Keratinocyte (primary cell): ENCODE results near the gene MYH10. TPM values are rescaled to one million over a fixed set of nuclear protein-coding genes. Genes with fewer than 3 reads are reported as not detected.

Source experiments
- DNase-seq: peaks from one replicate; pipeline ENCODE4 v3.0.0-alpha.2; 2011; ENCODE audit warnings: low read depth, missing footprints, low spot score
- FAIRE-seq: peaks from 2 replicates; lab custom pipeline; 2011; peaks lifted over from hg19 to GRCh38; lab: Jason Lieb, UNC
- H2AFZ ChIP-seq: 2 replicates; pipeline ENCODE4 v1.6.0; 2012; ENCODE audit warnings: low read length, control low read depth, inconsistent platforms; ENCODE audit not compliant: control insufficient read depth
- H3K27ac ChIP-seq: 2 replicates; pipeline ENCODE4 v1.5.1; 2011; ENCODE audit warnings: low read length; ENCODE audit not compliant: control insufficient read depth, insufficient read depth
- H3K27me3 ChIP-seq: 3 replicates; pipeline ENCODE4 v1.6.0; 2011; ENCODE audit warnings: low read length; ENCODE audit not compliant: control insufficient read depth, insufficient read depth; ENCODE audit errors: extremely low read depth
- H3K36me3 ChIP-seq, 2 experiments: 2 replicates in 1 of 2; 3 replicates in 1 of 2; pipeline ENCODE4 v1.5.1; 2011; ENCODE audit warnings: low read length in 2 of 2, mild to moderate bottlenecking in 1 of 2; ENCODE audit not compliant: control insufficient read depth in 2 of 2, insufficient read depth in 2 of 2; ENCODE audit errors: extremely low read depth in 1 of 2
- H3K4me1 ChIP-seq: 3 replicates; pipeline ENCODE4 v1.5.1; 2011; ENCODE audit warnings: low read length; ENCODE audit not compliant: control insufficient read depth, insufficient read depth; ENCODE audit errors: extremely low read depth
- H3K4me2 ChIP-seq: 3 replicates; pipeline ENCODE4 v1.6.0; 2011; ENCODE audit warnings: low read depth, low read length; ENCODE audit not compliant: control insufficient read depth, insufficient read depth; ENCODE audit errors: extremely low read depth
- H3K4me3 ChIP-seq, 3 experiments: fragments of 200-600 bp in 1 of 3; sonication (generic) in 1 of 3; 2 replicates in 2 of 3; 3 replicates in 1 of 3; pipeline ENCODE4 v1.5.1; 2011 to 2016; ENCODE audit warnings: low read length in 3 of 3, mild to moderate bottlenecking in 3 of 3, control low read depth in 2 of 3, inconsistent platforms in 1 of 3, low read depth in 1 of 3, mixed read lengths in 1 of 3, mixed run types in 1 of 3, moderate library complexity in 1 of 3; ENCODE audit not compliant: control insufficient read depth in 2 of 3, insufficient read depth in 2 of 3; ENCODE audit errors: extremely low read depth in 1 of 3
- H3K79me2 ChIP-seq: 2 replicates; pipeline ENCODE4 v1.6.0; 2012; ENCODE audit warnings: low read length; ENCODE audit not compliant: control insufficient read depth, insufficient read depth
- H3K9ac ChIP-seq: 3 replicates; pipeline ENCODE4 v1.6.0; 2011; ENCODE audit warnings: low read length; ENCODE audit not compliant: control insufficient read depth, insufficient read depth; ENCODE audit errors: extremely low read depth
- H3K9me1 ChIP-seq: 3 replicates; pipeline ENCODE4 v1.6.0; 2011; ENCODE audit warnings: low read length; ENCODE audit not compliant: control insufficient read depth, insufficient read depth; ENCODE audit errors: extremely low read depth
- H3K9me3 ChIP-seq: 2 replicates; pipeline ENCODE4 v1.5.1; 2012; ENCODE audit warnings: low read depth, low read length; ENCODE audit not compliant: control insufficient read depth
- H4K20me1 ChIP-seq: 3 replicates; pipeline ENCODE4 v1.6.0; 2011; ENCODE audit warnings: low read length; ENCODE audit not compliant: control insufficient read depth, insufficient read depth; ENCODE audit errors: extremely low read depth
- CTCF ChIP-seq, 3 experiments: IDR thresholded peaks in 1 of 3; conservative IDR thresholded peaks in 1 of 3; optimal IDR thresholded peaks in 1 of 3; 2 replicates in 2 of 3; 3 replicates in 1 of 3; pipeline versions ENCODE3 to v1.5.1; 2011; ENCODE audit warnings: low read length in 3 of 3, mild to moderate bottlenecking in 3 of 3, moderate library complexity in 2 of 3, control low read depth in 1 of 3, inconsistent platforms in 1 of 3; ENCODE audit not compliant: insufficient read depth in 2 of 3; ENCODE audit errors: extremely low read depth in 1 of 3
- EZH2 ChIP-seq: IDR thresholded peaks from one replicate; pipeline ENCODE4 v1.6.1; 2012; ENCODE audit warnings: inconsistent platforms, mild to moderate bottlenecking, low read length, moderate library complexity
- dilution Hi-C: fragments of 300-500 bp; cut with MboI; formaldehyde crosslinking; loops from one replicate; pipeline ENCODE4 v1.7.0; 2020; ENCODE audit warnings: low sequenced_read_pairs; ENCODE audit not compliant: extremely low pct_ligation_motif_present
- polyA plus RNA-seq, 5 experiments: library from polyadenylated mRNA; depleted of rRNA in 3 of 5; stranded (reverse) in 3 of 5; stranded (forward) in 1 of 5; unstranded in 1 of 5; fragments of >200 nt; gene quantifications; 1 replicate in 1 of 5; 2 replicates in 3 of 5; 3 replicates in 1 of 5; pipeline versions ENCODE4 v1.2.1 to v1.2.3, GENCODE V29; 2011 to 2012; ENCODE audit warnings: missing spikeins in 2 of 5, low read depth in 1 of 5, low replicate concordance in 1 of 5

Gene MYH10
- polyA plus RNA-seq, 1 donor (not counting 4 experiments of a cell fraction or from before 2014, with no cell fraction given) = 21.2 TPM

GRCh38 chr17:8574687-8575086 lies 55.8 kb downstream of the MYH10 start:
- Histone ChIP-seq H3K79me2 (no peaks in the 10 kb centered on the region), H3K9ac (no peak overlapping the region), H3K36me3 (peaks cover 0 to 9% of the 10 kb centered on the region in 2 experiments), H3K9me3 (no peaks in the 10 kb centered on the region), H3K4me3 (no peak overlapping the region), H4K20me1 (no peaks in the 10 kb centered on the region), H3K4me1 (no peaks in the 10 kb centered on the region), H2AFZ (no peak overlapping the region), H3K4me2 (no peak overlapping the region), H3K27ac (no peak overlapping the region), H3K9me1 (no peaks in the 10 kb centered on the region), H3K27me3 (no peaks in the 10 kb centered on the region)
- dilution Hi-C loops = no loop called here
- DNase-seq = no peak
- FAIRE-seq = no peak
- TF ChIP-seq EZH2 (no peak), CTCF (optimal IDR thresholded peaks at IDR 0.05 in 1 of 3, IDR thresholded peaks at IDR 0.05 in 1 of 3, conservative IDR thresholded peaks at IDR 0.05 in 1 of 3; ENCODE audit: extremely low read depth in 1 of 3, insufficient read depth in 2 of 3, low read length in 3 of 3) (peak in 1 of 3 experiments; percentile 16)

GRCh38 chr17:8572764-8573163 lies 57.8 kb downstream of the MYH10 start:
- Histone ChIP-seq H3K27me3 (no peaks in the 10 kb centered on the region), H3K9me1 (no peaks in the 10 kb centered on the region), H3K4me1 (no peaks in the 10 kb centered on the region), H2AFZ (no peak overlapping the region), H3K36me3 (peaks cover 7 to 9% of the 10 kb centered on the region in 2 experiments), H3K9me3 (no peaks in the 10 kb centered on the region), H3K4me3 (no peak overlapping the region), H3K27ac (no peak overlapping the region), H4K20me1 (no peaks in the 10 kb centered on the region), H3K9ac (no peak overlapping the region), H3K4me2 (no peak overlapping the region), H3K79me2 (no peaks in the 10 kb centered on the region)
- DNase-seq = no peak
- no peak for FAIRE-seq
- dilution Hi-C loops = no loop called here
- TF ChIP-seq EZH2 = no peak
- peak in 1 of 3 experiments; percentile 16 for TF ChIP-seq CTCF (optimal IDR thresholded peaks at IDR 0.05 in 1 of 3, IDR thresholded peaks at IDR 0.05 in 1 of 3, conservative IDR thresholded peaks at IDR 0.05 in 1 of 3; ENCODE audit: extremely low read depth in 1 of 3, insufficient read depth in 2 of 3, low read length in 3 of 3)
